ENCODE measurements around the gene FYTTD1. TPM values are rescaled to one million over a fixed set of nuclear protein-coding genes. Genes with fewer than 3 reads are reported as not detected.

FYTTD1 gene
- total RNA-seq, 1 donor from 2014 or later = 66.3 TPM

- no peak for DNase-seq (ENCODE audit: low spot score)
Measured at GRCh38 chr3:197830308-197830966, 80.8 kb downstream of the FYTTD1 start.

- no peak for DNase-seq (ENCODE audit: low spot score)
Measured at GRCh38 chr3:197830967-197831313, 81.3 kb downstream of the FYTTD1 start.

- no peak for DNase-seq (ENCODE audit: low spot score)
Measured at GRCh38 chr3:197833930-197834715, 84.4 kb downstream of the FYTTD1 start.

GRCh38 chr3:197835509-197835908 lies 85.8 kb downstream of the FYTTD1 start:
- no peak for DNase-seq (ENCODE audit: low spot score)

- DNase-seq (ENCODE audit: low spot score) = no peak
Measured at GRCh38 chr3:197836244-197836643, 86.6 kb downstream of the FYTTD1 start.

Other genes starting within 250 kb of the FYTTD1 start
- 4.6 TPM for gene BDH1, start 193.9 kb upstream of the FYTTD1 start, total RNA-seq
- 24.3 TPM for gene RUBCN, start 13.0 kb upstream of the FYTTD1 start, total RNA-seq
- 48.0 TPM for gene LRCH3, start 41.4 kb downstream of the FYTTD1 start, total RNA-seq
- 680 TPM for gene RPL35A, start 200.3 kb downstream of the FYTTD1 start, total RNA-seq
- gene LMLN, start 210.3 kb downstream of the FYTTD1 start, total RNA-seq = 4.4 TPM